Inflammatory macrophage (primary cell): ENCODE measurements around the gene GART.

Source experiments
- DNase-seq, 2 donors: peaks; one replicate each; pipeline ENCODE4 v3.0.0-alpha.2; 2020 to 2022

Gene GART

DNA sequence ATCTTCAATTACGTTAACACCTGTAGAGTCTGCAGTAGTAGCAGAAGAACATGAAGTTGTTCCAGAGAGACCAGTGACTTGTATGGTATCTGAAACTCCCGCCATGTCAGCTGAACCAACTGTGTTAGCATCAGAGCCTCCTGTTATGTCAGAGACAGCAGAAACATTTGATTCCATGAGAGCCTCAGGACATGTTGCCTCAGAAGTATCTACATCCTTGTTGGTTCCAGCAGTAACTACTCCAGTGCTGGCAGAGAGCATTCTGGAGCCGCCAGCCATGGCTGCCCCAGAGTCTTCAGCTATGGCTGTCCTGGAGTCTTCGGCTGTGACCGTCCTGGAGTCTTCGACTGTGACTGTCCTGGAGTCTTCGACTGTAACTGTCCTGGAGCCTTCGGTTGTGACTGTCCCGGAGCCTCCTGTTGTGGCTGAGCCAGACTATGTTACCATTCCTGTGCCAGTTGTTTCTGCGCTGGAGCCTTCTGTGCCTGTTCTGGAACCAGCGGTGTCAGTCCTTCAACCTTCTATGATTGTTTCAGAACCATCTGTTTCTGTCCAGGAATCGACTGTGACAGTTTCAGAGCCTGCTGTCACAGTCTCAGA, 11.2 kb upstream of the GART start:
- DNase-seq = no peak

DNA sequence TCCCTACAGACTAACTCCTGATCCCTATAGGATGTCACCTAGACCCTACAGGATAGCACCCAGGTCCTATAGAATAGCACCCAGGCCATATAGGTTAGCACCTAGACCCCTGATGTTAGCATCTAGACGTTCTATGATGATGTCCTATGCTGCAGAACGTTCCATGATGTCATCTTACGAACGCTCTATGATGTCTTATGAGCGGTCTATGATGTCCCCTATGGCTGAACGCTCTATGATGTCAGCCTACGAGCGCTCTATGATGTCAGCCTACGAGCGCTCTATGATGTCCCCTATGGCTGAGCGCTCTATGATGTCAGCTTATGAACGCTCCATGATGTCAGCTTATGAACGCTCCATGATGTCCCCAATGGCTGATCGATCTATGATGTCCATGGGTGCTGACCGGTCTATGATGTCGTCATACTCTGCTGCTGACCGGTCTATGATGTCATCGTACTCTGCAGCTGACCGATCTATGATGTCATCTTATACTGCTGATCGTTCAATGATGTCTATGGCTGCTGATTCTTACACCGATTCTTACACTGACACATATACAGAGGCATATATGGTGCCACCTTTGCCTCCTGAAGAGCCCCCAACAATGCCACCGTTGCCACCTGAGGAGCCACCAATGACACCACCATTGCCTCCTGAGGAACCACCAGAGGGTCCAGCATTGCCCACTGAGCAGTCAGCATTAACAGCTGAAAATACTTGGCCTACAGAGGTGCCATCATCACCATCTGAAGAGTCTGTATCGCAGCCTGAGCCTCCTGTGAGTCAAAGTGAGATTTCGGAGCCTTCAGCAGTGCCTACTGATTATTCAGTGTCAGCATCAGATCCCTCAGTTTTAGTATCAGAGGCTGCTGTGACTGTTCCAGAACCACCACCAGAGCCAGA, 10.4 kb upstream of the GART start:
- DNase-seq = no peak

DNA sequence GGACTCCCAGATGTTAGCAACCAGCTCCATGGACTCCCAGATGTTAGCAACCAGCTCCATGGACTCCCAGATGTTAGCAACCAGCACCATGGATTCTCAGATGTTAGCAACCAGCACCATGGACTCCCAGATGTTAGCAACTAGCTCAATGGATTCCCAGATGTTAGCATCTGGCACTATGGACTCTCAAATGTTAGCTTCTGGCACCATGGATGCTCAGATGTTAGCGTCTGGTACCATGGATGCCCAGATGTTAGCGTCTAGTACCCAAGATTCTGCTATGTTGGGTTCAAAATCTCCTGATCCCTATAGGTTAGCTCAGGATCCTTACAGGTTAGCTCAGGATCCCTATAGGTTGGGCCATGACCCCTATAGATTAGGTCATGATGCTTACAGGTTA, 9.7 kb upstream of the GART start:
- no peak for DNase-seq

GRCh38 chr21:33550772-33551660, 9.1 kb upstream of the GART start:
- no peak for DNase-seq

DNA sequence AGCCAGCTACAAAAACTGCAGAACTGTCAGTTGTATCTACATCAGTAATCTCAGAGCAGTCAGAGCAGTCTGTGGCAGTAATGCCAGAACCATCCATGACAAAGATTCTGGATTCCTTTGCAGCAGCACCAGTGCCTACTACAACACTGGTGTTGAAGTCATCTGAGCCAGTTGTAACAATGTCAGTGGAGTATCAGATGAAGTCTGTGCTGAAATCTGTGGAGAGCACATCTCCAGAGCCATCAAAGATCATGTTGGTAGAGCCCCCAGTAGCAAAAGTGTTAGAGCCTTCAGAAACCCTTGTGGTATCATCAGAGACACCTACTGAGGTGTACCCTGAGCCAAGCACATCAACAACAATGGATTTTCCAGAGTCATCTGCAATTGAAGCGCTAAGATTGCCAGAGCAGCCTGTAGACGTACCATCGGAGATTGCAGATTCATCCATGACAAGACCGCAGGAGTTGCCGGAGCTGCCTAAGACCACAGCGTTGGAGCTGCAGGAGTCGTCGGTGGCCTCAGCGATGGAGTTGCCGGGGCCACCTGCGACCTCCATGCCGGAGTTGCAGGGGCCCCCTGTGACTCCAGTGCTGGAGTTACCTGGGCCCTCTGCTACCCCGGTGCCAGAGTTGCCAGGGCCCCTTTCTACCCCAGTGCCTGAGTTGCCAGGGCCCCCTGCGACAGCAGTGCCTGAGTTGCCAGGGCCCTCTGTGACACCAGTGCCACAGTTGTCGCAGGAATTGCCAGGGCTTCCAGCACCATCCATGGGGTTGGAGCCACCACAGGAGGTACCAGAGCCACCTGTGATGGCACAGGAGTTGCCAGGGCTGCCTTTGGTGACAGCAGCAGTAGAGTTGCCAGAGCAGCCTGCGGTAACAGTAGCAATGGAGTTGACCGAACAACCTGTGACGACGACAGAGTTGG, 8.2 kb upstream of the GART start:
- DNase-seq = no peak

GRCh38 chr21:33546086-33546485, 4.2 kb upstream of the GART start:
- DNase-seq = peak; percentile 30 to 50

DNA sequence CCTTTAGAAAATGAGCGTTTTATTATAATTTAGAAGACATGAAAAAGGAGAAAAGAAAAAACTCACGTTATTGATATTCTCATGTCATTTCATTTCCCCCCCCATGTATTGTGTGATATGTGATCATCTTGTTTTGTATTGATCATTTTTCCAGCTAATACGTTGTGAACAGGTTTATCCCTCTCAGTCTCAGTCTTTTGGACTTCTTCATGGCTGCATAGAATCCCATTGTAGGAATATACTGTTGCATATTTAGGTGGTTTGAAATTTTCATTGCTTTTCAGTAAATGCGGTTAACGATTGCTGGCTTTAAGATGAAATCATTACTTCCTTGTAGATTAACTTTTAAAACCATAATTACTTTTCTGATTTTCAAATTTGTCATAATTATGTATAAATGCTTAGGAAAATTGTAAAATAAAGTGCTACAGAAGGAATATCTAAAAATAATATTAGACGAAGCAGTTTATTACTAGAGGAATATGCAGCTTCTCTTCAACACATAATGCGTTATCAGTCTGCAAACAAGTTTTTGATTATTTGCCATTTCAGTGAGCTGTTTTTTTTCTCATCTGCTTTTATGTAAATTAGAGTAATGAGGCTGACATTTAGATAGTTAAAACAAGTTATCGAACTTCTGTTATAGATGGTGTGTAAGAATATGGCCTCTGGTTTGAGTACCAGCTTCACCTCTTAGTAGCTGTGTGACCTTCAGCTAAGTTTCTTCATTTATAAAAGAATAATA, 2.7 kb upstream of the GART start:
- no peak for DNase-seq

- peak; percentile 72 to 77 for DNase-seq
These were observed 1.7 kb upstream of the GART start for GRCh38 chr21:33543505-33544129.

GRCh38 chr21:33542640-33543504, 955 bp upstream of the GART start, which contains the start of gene SON:
TSS of gene SON (plus strand) at chr21:33543038. CDS start at chr21:33543093, 55 bp downstream.
- peak; percentile 99 for DNase-seq

DNA sequence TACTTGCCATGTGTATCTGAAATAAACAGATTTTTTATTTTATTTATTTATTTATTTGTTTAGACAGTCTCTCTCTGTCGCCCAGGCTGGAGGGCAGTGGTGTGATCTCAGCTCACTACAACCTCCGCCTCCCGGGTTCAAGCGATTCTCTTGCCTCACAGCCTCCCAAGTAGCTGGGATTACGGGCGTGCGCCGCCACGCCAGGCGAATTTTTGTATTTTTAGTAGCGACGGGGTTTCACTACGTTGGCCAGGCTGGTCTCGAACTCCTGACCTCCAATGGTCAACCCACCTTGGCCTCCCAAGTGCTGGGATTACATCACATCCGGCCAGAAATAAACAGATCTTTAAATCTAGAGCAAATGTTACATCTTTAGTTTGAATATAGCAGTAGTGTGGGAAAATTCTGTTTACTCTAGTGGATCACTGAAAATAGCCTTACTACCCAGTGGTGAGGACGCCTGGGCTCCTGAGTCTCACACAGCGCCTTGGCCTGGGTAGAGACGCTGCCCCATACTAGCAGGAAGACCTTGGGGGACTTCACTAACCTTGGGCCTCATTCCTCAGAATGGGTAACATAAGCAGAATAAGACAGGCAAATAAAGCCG, 709 bp downstream of the GART start:
- DNase-seq = peak in 1 of 2 donors; percentile 11

- no peak for DNase-seq
These were observed 1.2 kb downstream of the GART start for GRCh38 chr21:33540711-33541104.

- no peak for DNase-seq
These were observed 2.3 kb downstream of the GART start for GRCh38 chr21:33539616-33540015.

- no peak for DNase-seq
These were observed 4.7 kb downstream of the GART start for GRCh38 chr21:33537212-33537611.

- DNase-seq = no peak
These were observed 10.9 kb downstream of the GART start for GRCh38 chr21:33531007-33531406.

- no peak for DNase-seq
These were observed 19.0 kb downstream of the GART start for GRCh38 chr21:33522953-33523349.

GRCh38 chr21:33522297-33522952, 19.5 kb downstream of the GART start:
- no peak for DNase-seq

GRCh38 chr21:33518899-33519298, 23.0 kb downstream of the GART start:
- no peak for DNase-seq

GRCh38 chr21:33514229-33514628, 27.7 kb downstream of the GART start:
- no peak for DNase-seq

GRCh38 chr21:33512481-33512880, 29.4 kb downstream of the GART start:
- DNase-seq = no peak
